GM12891 (cell line): ENCODE measurements around the gene ENAH.

Experiments used
- PAX5 ChIP-seq: IDR thresholded peaks from 2 replicates; pipeline ENCODE4 v1.6.1; 2011; ENCODE audit warnings: low read length, moderate library complexity, mild to moderate bottlenecking; ENCODE audit not compliant: insufficient read depth, severe bottlenecking
- POLR2A ChIP-seq: IDR thresholded peaks from 2 replicates; pipeline ENCODE4 v1.6.1; 2011; ENCODE audit warnings: low read depth, low read length, control low read depth
- POLR2AphosphoS5 ChIP-seq: IDR thresholded peaks from 2 replicates; pipeline ENCODE4 v1.6.1; 2011; ENCODE audit warnings: low read depth, low read length, control low read depth
- POU2F2 ChIP-seq: IDR thresholded peaks from 2 replicates; pipeline ENCODE4 v1.6.1; 2011; ENCODE audit warnings: low read depth, mild to moderate bottlenecking, control low read depth, low read length, moderate library complexity
- TAF1 ChIP-seq: IDR thresholded peaks from 2 replicates; pipeline ENCODE4 v1.6.1; 2011; ENCODE audit warnings: low read depth, low read length, control low read depth

GRCh38 chr1:225678545-225678944 lies 25.6 kb upstream of the ENAH start:
- TF ChIP-seq POLR2AphosphoS5 (no peak), POLR2A (no peak), POU2F2 (no peak), TAF1 (no peak), PAX5 (no peak)
